Thoracic aorta (tissue), 2 donors: Measurements from ENCODE around the gene SAPCD2. TPM values are rescaled to one million over a fixed set of nuclear protein-coding genes. Genes with fewer than 3 reads are reported as not detected.
A peak's percentile ranks its signal among the peaks of the same experiment; 100 is the strongest.

ENCODE experiments used
- ATAC-seq: fragments of 150-250 bp; one replicate; pipeline ENCODE4 v1.8.0; 2017; ENCODE audit warnings: low read depth; ENCODE audit not compliant: insufficient number of reproducible peaks, low FRiP score
- DNase-seq: peaks from one replicate; pipeline ENCODE4 v3.0.0-alpha.2; 2020; ENCODE audit warnings: low spot score
- H3K27ac ChIP-seq, 2 donors: fragments of 200-600 bp; sonication (generic); 1 replicate in 1 of 2; 2 replicates in 1 of 2; pipeline ENCODE4 v1.5.1; 2016; ENCODE audit warnings: mild to moderate bottlenecking in 2 of 2, moderate library complexity in 2 of 2
- H3K27me3 ChIP-seq: fragments of 200-600 bp; sonication (generic); replicated peaks from 2 replicates; pipeline ENCODE4 v1.6.0; 2016; ENCODE audit warnings: mild to moderate bottlenecking; ENCODE audit not compliant: insufficient read depth
- H3K36me3 ChIP-seq: fragments of 200-600 bp; sonication (generic); one replicate; pipeline ENCODE4 v1.5.1; 2016
- H3K4me1 ChIP-seq, 2 donors: fragments of 200-600 bp; sonication (generic); 1 replicate in 1 of 2; 2 replicates in 1 of 2; pipeline versions ENCODE4 v1.5.1 to v1.6.0; 2016; ENCODE audit warnings: low read depth in 2 of 2, mild to moderate bottlenecking in 1 of 2; ENCODE audit not compliant: control insufficient read depth in 1 of 2
- H3K4me3 ChIP-seq: fragments of 200-600 bp; sonication (generic); 2 replicates; pipeline ENCODE4 v1.5.1; 2016; ENCODE audit warnings: mild to moderate bottlenecking
- H3K9me3 ChIP-seq: fragments of 200-600 bp; sonication (generic); 2 replicates; pipeline ENCODE4 v1.5.1; 2016
- total RNA-seq, 2 donors: library from RNA; depleted of rRNA; stranded (reverse); fragments of >200 nt; gene quantifications; one replicate each; pipeline versions ENCODE4 v1.1.0 to v1.2.3, GENCODE V29; 2016
- TF ChIP-seq, protein P1 (sequence below): fragments of 200-600 bp; sonication (generic); IDR thresholded peaks from one replicate; pipeline ENCODE4 v1.5.1; 2019; ENCODE audit warnings: antibody characterized with exemption

Gene SAPCD2
- total RNA-seq, 2 donors from 2014 or later = 0.41 to 0.92 TPM

DNA sequence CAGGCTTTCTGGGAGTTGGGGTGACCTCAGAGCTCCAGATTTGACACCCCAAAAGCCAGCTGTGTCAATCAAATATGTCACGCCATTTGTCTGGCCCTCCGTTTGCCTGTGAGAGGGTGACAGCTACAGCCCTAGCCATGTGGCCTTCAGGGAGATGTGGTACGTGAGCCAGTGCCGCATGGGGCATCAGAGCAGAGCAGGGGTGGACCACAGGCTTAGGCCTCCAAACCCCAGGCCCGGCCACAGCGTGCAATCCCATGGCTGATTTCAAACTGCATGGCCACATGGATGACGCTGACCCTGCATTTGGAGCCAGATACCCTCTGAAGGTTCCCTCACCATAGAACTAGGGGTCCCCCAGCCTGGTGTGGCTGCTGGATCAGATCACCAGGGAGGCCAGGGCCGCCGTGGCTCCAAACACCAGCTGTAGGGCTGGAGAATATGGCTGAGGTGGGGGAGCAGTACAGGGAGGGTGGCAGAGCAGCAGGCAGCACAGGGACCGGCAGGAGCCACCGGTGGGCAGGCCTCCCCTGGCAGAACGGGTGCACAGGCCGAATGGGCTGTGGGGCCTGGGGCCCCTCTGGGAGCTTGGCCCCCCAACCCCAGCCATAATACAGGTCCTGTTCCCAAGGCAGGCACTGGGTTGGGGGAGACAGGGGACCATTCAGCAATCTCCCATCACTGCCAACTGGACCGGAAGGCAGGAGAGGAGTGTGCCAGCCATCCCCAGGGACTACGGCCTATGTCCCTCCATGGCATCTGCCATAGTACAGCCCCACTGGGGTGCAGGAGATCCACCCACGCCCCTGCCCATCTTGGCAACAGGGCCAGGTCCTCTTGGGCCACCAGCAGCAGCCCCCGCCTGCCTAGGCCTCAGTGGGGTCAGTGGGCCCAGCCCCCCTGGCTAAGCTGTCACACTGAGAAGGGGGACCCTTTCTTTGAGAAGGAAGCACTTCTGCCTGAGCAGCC is 1.5 kb downstream of the SAPCD2 start:
- Histone ChIP-seq H3K4me1 (peaks cover 0 to 29% of the 10 kb centered on the region in 2 donors), H3K9me3 (no peaks in the 10 kb centered on the region), H3K4me3 (no peak overlapping the region), H3K27me3 (no peaks in the 10 kb centered on the region), H3K27ac (no peak overlapping the region), H3K36me3 (no peaks in the 10 kb centered on the region)
- ATAC-seq (no peak), DNase-seq (no peak)
- TF ChIP-seq, protein P1, sequence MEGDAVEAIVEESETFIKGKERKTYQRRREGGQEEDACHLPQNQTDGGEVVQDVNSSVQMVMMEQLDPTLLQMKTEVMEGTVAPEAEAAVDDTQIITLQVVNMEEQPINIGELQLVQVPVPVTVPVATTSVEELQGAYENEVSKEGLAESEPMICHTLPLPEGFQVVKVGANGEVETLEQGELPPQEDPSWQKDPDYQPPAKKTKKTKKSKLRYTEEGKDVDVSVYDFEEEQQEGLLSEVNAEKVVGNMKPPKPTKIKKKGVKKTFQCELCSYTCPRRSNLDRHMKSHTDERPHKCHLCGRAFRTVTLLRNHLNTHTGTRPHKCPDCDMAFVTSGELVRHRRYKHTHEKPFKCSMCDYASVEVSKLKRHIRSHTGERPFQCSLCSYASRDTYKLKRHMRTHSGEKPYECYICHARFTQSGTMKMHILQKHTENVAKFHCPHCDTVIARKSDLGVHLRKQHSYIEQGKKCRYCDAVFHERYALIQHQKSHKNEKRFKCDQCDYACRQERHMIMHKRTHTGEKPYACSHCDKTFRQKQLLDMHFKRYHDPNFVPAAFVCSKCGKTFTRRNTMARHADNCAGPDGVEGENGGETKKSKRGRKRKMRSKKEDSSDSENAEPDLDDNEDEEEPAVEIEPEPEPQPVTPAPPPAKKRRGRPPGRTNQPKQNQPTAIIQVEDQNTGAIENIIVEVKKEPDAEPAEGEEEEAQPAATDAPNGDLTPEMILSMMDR = no peak

DNA sequence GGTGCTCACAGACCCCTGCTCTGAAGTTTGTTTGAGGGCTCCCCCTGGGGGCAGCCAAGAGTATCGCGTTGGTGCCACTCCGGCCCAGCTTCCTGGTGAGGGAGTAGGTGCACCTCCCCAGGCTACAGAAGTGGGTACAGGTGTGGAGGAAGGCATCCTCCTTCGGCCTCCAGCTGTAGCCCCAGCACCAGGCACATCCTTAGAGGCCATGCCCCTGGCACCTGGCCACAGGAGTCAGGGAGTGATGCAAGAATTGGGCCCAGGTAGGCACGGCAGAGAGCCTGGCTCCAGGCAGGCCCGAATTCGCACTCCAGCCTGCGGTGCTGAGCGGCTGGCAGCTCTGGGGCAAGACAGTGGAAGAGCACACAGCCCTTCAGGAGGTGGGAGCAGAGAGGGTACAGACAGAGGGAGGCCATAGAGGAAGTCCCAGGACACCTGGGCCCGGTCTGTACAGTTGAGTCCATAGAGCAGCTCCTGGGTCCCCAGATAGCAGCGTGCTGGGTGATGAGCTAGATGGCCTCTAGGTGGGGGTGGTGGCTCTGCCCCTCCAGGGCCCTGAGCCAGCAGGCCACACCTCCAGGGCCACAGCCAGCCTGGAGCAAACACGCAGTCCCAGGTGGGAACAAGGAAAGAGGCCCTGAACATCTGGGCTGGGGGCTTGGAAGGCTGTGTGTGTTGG is 2.4 kb downstream of the SAPCD2 start:
- Histone ChIP-seq H3K36me3 (no peaks in the 10 kb centered on the region), H3K27me3 (no peaks in the 10 kb centered on the region), H3K27ac (no peak overlapping the region), H3K9me3 (no peaks in the 10 kb centered on the region), H3K4me1 (peaks cover 0 to 29% of the 10 kb centered on the region in 2 donors), H3K4me3 (no peak overlapping the region)
- ATAC-seq = no peak
- DNase-seq = no peak
- TF ChIP-seq, protein P1 = peak; percentile 70

DNA sequence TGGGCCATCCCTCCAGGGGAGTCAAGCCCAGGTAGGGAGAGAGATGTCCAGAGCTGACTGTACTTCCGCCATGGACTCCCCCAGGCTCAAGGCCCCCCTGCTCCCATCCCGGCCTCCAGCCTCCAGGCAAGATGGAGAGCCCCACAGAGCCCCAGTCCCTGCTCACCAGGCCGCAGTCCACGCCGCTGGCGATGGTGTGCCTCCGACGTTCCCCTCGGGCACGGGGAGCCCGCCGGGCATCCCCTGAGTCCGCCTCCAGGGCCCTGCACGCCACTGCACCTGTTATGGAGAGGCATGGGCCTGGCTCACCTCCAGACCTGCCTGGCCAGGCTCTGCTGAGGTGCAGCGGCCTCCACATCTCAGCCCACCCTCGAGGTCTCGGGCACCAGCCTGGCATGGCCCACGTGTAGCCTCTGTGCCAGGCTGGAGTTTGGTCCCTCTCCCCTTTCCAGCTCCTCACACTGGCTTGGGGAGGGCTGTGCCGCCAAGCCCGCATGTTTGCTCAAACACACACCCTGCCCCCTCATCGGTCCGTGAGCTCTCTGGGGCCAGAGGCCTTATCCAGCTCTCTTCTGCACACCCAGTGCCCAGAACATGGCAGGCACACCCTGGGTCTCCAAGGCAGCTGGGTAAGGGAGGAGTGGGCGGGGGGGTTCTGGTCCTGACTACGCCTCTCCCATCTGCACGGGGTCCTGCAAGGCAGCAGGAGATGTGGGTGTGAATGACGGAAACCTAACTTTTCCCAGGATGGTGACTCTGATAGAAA is 4.1 kb downstream of the SAPCD2 start:
- Histone ChIP-seq H3K27ac (no peak overlapping the region), H3K36me3 (no peaks in the 10 kb centered on the region), H3K4me1 (peaks cover 0 to 27% of the 10 kb centered on the region in 2 donors), H3K9me3 (no peaks in the 10 kb centered on the region), H3K27me3 (no peaks in the 10 kb centered on the region), H3K4me3 (no peak overlapping the region)
- no peak for DNase-seq
- ATAC-seq = no peak
- TF ChIP-seq, protein P1 = no peak

DNA sequence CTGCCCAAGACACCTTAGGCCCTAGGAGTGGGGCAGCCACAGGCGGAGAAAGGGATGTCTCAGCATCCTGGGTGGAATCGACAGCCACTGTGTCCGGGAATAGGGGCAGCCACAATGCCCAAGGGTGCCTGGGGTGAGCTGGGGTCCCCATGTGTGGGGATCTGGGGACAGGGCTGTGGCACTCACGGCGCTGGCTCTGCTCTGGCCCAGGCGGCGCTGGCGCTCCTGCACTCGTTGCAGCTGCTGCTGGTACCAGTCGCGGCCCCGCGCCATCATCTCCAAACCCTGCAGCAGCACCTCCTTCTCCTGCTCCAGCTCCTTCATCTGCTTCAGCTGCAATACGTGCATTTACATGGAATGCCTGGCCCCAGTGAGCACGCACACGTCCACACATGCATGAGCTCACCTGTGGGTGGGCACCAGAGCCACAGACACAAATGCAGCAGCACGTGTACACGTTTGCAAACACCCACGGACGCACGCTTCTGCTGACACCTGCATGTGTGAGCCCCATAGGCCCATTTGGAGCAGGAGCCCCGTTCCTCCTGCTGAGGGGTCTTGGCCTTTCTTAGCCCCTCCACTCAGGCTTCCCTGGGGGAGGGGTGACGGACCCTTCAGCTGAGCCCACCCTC is 4.9 kb downstream of the SAPCD2 start:
- DNase-seq = no peak
- Histone ChIP-seq H3K27me3 (no peaks in the 10 kb centered on the region), H3K36me3 (no peaks in the 10 kb centered on the region), H3K4me1 (peaks cover 0 to 19% of the 10 kb centered on the region in 2 donors), H3K4me3 (no peak overlapping the region), H3K27ac (no peak overlapping the region), H3K9me3 (no peaks in the 10 kb centered on the region)
- TF ChIP-seq, protein P1 = no peak
- ATAC-seq = no peak
